ENCODE data around the gene OSBPL6. TPM values are rescaled to one million over a fixed set of nuclear protein-coding genes. Genes with fewer than 3 reads are reported as not detected.

Gene OSBPL6
- total RNA-seq, 1 donor = 5.2 TPM

- no peak for TF ChIP-seq CTCF (IDR thresholded peaks at IDR 0.05; ENCODE audit: insufficient read depth, low read length)
- no peak overlapping the region for H3K4me3 ChIP-seq (ENCODE audit: low read depth, low read length)
- peak; percentile 93 for DNase-seq (ENCODE audit: low read depth)
Measured at GRCh38 chr2:178271629-178272333, 77.5 kb downstream of the OSBPL6 start.

GRCh38 chr2:178273787-178274360 lies 79.6 kb downstream of the OSBPL6 start:
- no peak overlapping the region for H3K4me3 ChIP-seq (ENCODE audit: low read depth, low read length)
- no peak for DNase-seq (ENCODE audit: low read depth)
- TF ChIP-seq CTCF (IDR thresholded peaks at IDR 0.05; ENCODE audit: insufficient read depth, low read length) = no peak

- H3K4me3 ChIP-seq (ENCODE audit: low read depth, low read length) = no peak overlapping the region
- no peak for DNase-seq (ENCODE audit: low read depth)
- TF ChIP-seq CTCF (IDR thresholded peaks at IDR 0.05; ENCODE audit: insufficient read depth, low read length) = no peak
Measured at GRCh38 chr2:178275600-178275999, 81.3 kb downstream of the OSBPL6 start.

- no peak for DNase-seq (ENCODE audit: low read depth)
- no peak for TF ChIP-seq CTCF (IDR thresholded peaks at IDR 0.05; ENCODE audit: insufficient read depth, low read length)
- H3K4me3 ChIP-seq (ENCODE audit: low read depth, low read length) = no peak overlapping the region
Measured at GRCh38 chr2:178277741-178278197, 83.5 kb downstream of the OSBPL6 start.

- no peak overlapping the region for H3K4me3 ChIP-seq (ENCODE audit: low read depth, low read length)
Measured at GRCh38 chr2:178279142-178279541, 84.8 kb downstream of the OSBPL6 start.

GRCh38 chr2:178279636-178280035 lies 85.3 kb downstream of the OSBPL6 start:
- no peak overlapping the region for H3K4me3 ChIP-seq (ENCODE audit: low read depth, low read length)
- no peak for DNase-seq (ENCODE audit: low read depth)
- TF ChIP-seq CTCF (IDR thresholded peaks at IDR 0.05; ENCODE audit: insufficient read depth, low read length) = no peak

More at GRCh38 chr2:178279142-178279541, 84.8 kb downstream of the OSBPL6 start:
- peak; percentile 94 for DNase-seq (ENCODE audit: low read depth)
- no peak for TF ChIP-seq CTCF (IDR thresholded peaks at IDR 0.05; ENCODE audit: insufficient read depth, low read length)

Measured in fibroblast of the aortic adventitia (primary cell).